SK-N-SH (cell line): ENCODE measurements around the gene NAPA. TPM values are rescaled to one million over a fixed set of nuclear protein-coding genes. Genes with fewer than 3 reads are reported as not detected.

Experiments
- CTCF ChIA-PET: fragments of 300-600, 350-600 bp; formaldehyde crosslinking; extraction: SDS; loops from one replicate; lab custom pipeline; 2021; lab: Yijun Ruan, JAX
- POLR2A ChIA-PET: fragments of 350-600 bp; sonication (Branson Sonifier 250); formaldehyde crosslinking; extraction: SDS; loops from one replicate; lab custom pipeline; 2020; ENCODE audit warnings: antibody characterized with exemption, inconsistent platforms; lab: Yijun Ruan, JAX
- DNase-seq: peaks from one replicate; pipeline ENCODE4 v3.0.0; 2012
- H2AFZ ChIP-seq: fragments of 200-600 bp; sonication (generic); 2 replicates; pipeline ENCODE4 v1.8.1; 2016; ENCODE audit warnings: antibody characterized with exemption, mild to moderate bottlenecking, low read depth
- H3F3A ChIP-seq: fragments of 200-600 bp; sonication (generic); replicated peaks from 2 replicates; pipeline ENCODE3; 2016; ENCODE audit warnings: antibody characterized with exemption, mild to moderate bottlenecking; ENCODE audit not compliant: insufficient read depth
- H3K27ac ChIP-seq, 2 experiments: fragments of 200-500 bp in 1 of 2; fragments of 200-600 bp in 1 of 2; sonication (Bioruptor generic) in 1 of 2; sonication (generic), shearing (Covaris generic) in 1 of 2; 2 replicates each; pipeline versions ENCODE4 v1.5.1 to v1.6.1; 2014 to 2016; ENCODE audit warnings: low read depth in 2 of 2, inconsistent platforms in 1 of 2, low read length in 1 of 2, mild to moderate bottlenecking in 1 of 2, mixed read lengths in 1 of 2
- H3K27me3 ChIP-seq: fragments of 200-600 bp; sonication (generic), shearing (Covaris generic); 2 replicates; pipeline ENCODE4 v1.6.1; 2016; ENCODE audit warnings: mixed run types; ENCODE audit not compliant: insufficient read depth
- H3K36me3 ChIP-seq, 2 experiments: fragments of 200-500 bp in 1 of 2; fragments of 200-600 bp in 1 of 2; sonication (Bioruptor generic) in 1 of 2; sonication (generic) in 1 of 2; replicated peaks in 1 of 2; 2 replicates each; pipeline versions ENCODE3 to v1.5.1; 2014 to 2016; ENCODE audit warnings: low read length in 1 of 2, mild to moderate bottlenecking in 1 of 2; ENCODE audit not compliant: insufficient read depth in 2 of 2, control insufficient read depth in 1 of 2
- H3K4me1 ChIP-seq, 2 experiments: fragments of 200-500 bp in 1 of 2; fragments of 200-600 bp in 1 of 2; sonication (Bioruptor generic) in 1 of 2; sonication (generic), shearing (Covaris generic) in 1 of 2; 2 replicates each; pipeline versions ENCODE4 v1.5.1 to v1.6.1; 2014 to 2016; ENCODE audit warnings: low read depth in 1 of 2, low read length in 1 of 2, mixed run types in 1 of 2; ENCODE audit not compliant: insufficient read depth in 2 of 2, control insufficient read depth in 1 of 2
- H3K4me2 ChIP-seq: fragments of 200-600 bp; sonication (generic), shearing (Covaris generic); 2 replicates; pipeline ENCODE4 v1.6.1; 2017; ENCODE audit warnings: mixed run types
- H3K4me3 ChIP-seq, 2 experiments: fragments of 200-500 bp in 1 of 2; fragments of 200-600 bp in 1 of 2; sonication (Bioruptor generic) in 1 of 2; sonication (generic), shearing (Covaris generic) in 1 of 2; 2 replicates each; pipeline versions ENCODE4 v1.5.1 to v1.8.1; 2014 to 2016; ENCODE audit warnings: low read depth in 2 of 2, inconsistent platforms in 1 of 2, low read length in 1 of 2, mild to moderate bottlenecking in 1 of 2, mixed read lengths in 1 of 2, moderate library complexity in 1 of 2
- H3K79me2 ChIP-seq: fragments of 200-600 bp; sonication (generic); 2 replicates; pipeline ENCODE4 v1.8.1; 2017; ENCODE audit warnings: mild to moderate bottlenecking; ENCODE audit not compliant: insufficient read depth
- H3K9ac ChIP-seq: fragments of 200-600 bp; sonication (generic); 2 replicates; pipeline ENCODE4 v1.6.1; 2017; ENCODE audit warnings: mixed run types
- H3K9me2 ChIP-seq: fragments of 200-600 bp; sonication (generic); 2 replicates; pipeline ENCODE4 v1.6.1; 2017; ENCODE audit warnings: mixed run types
- H3K9me3 ChIP-seq: fragments of 200-600 bp; sonication (generic); 2 replicates; pipeline ENCODE4 v1.6.1; 2017; ENCODE audit warnings: mixed run types, mild to moderate bottlenecking, moderate library complexity
- H4K20me1 ChIP-seq: fragments of 200-600 bp; sonication (generic); 2 replicates; pipeline ENCODE4 v1.6.1; 2017; ENCODE audit warnings: mild to moderate bottlenecking, mixed run types; ENCODE audit not compliant: insufficient read depth
- CHD2 ChIP-seq: fragments of 150-350 bp; IDR thresholded peaks from 2 replicates; pipeline ENCODE4 v1.6.1; 2018; ENCODE audit warnings: low read length; ENCODE audit not compliant: partially characterized antibody
- EP300 ChIP-seq, 2 experiments: IDR thresholded peaks; 2 replicates each; pipeline versions ENCODE4 v1.4.0 to v1.6.1; 2012; ENCODE audit warnings: borderline replicate concordance in 1 of 2, low read depth in 1 of 2, low read length in 1 of 2
- FOSL2 ChIP-seq: IDR thresholded peaks from 2 replicates; pipeline ENCODE4 v1.4.0; 2012; ENCODE audit warnings: low read depth, mild to moderate bottlenecking, moderate library complexity, borderline replicate concordance
- FOXJ3 ChIP-seq: sonication (generic); formaldehyde crosslinking; IDR thresholded peaks from 2 replicates; pipeline ENCODE4 v1.5.1; 2020; ENCODE audit warnings: mild to moderate bottlenecking, missing genetic modification reagents
- GABPA ChIP-seq: IDR thresholded peaks from 2 replicates; pipeline ENCODE4 v1.4.0; 2012; ENCODE audit warnings: low read depth, mild to moderate bottlenecking
- JUND ChIP-seq: IDR thresholded peaks from 2 replicates; pipeline ENCODE4 v1.4.0; 2012
- MEF2A ChIP-seq: IDR thresholded peaks from 2 replicates; pipeline ENCODE4 v1.4.0; 2012; ENCODE audit warnings: low read depth, borderline replicate concordance
- MXI1 ChIP-seq: IDR thresholded peaks from 2 replicates; pipeline ENCODE4 v1.6.1; 2012; ENCODE audit warnings: mild to moderate bottlenecking, low read depth, low read length, improper control_type of control experiment
- NFIC ChIP-seq: IDR thresholded peaks from 2 replicates; pipeline ENCODE4 v1.4.0; 2012; ENCODE audit warnings: borderline replicate concordance
- POLR2AphosphoS5 ChIP-seq: IDR thresholded peaks from 2 replicates; pipeline ENCODE4 v1.6.1; 2012; ENCODE audit warnings: low read depth, low read length
- RAD21 ChIP-seq: IDR thresholded peaks from 2 replicates; pipeline ENCODE4 v1.6.1; 2012; ENCODE audit warnings: mild to moderate bottlenecking, low read length
- RCOR1 ChIP-seq: fragments of 150-350 bp; IDR thresholded peaks from 2 replicates; pipeline ENCODE4 v1.6.1; 2017; ENCODE audit warnings: antibody characterized with exemption, low read length
- RFX5 ChIP-seq: IDR thresholded peaks from 2 replicates; pipeline ENCODE4 v1.6.1; 2012; ENCODE audit warnings: mild to moderate bottlenecking, improper control_type of control experiment, low read length
- RXRA ChIP-seq: IDR thresholded peaks from 2 replicates; pipeline ENCODE4 v1.4.0; 2012; ENCODE audit warnings: low read depth, mild to moderate bottlenecking, borderline replicate concordance
- SIN3A ChIP-seq: IDR thresholded peaks from 2 replicates; pipeline ENCODE4 v1.6.1; 2012; ENCODE audit warnings: low read depth, mild to moderate bottlenecking, low read length, moderate library complexity, borderline replicate concordance
- TCF12 ChIP-seq: IDR thresholded peaks from 2 replicates; pipeline ENCODE4 v1.4.0; 2012
- TEAD4 ChIP-seq: IDR thresholded peaks from 2 replicates; pipeline ENCODE4 v1.4.0; 2012; ENCODE audit warnings: mild to moderate bottlenecking, borderline replicate concordance; ENCODE audit not compliant: insufficient read depth
- YY1 ChIP-seq: IDR thresholded peaks from 2 replicates; pipeline ENCODE4 v1.4.0; 2012; ENCODE audit warnings: low read depth, mild to moderate bottlenecking
- WGBS: methylation state at CpG from one replicate; pipeline ENCODE4 v1.1.6; 2017; ENCODE audit warnings: low lambda C conversion rate; 5-methylcytosine and 5-hydroxymethylcytosine counted together
- polyA plus RNA-seq, 3 experiments: library from polyadenylated mRNA; depleted of rRNA; stranded (reverse); fragments of >200 nt; gene quantifications; 2 replicates each; pipeline ENCODE4 v1.2.3, GENCODE V29; 2012
- TF ChIP-seq, protein P1 (sequence below): fragments of 150-350 bp; IDR thresholded peaks from 2 replicates; pipeline ENCODE4 v1.6.1; 2016; ENCODE audit warnings: mild to moderate bottlenecking, low read depth, low read length
- TF ChIP-seq, protein P2 (sequence below): IDR thresholded peaks from 2 replicates; pipeline ENCODE4 v1.6.1; 2012; ENCODE audit warnings: mild to moderate bottlenecking, low read depth, low read length, moderate library complexity
- TF ChIP-seq, protein P3 (sequence below): IDR thresholded peaks from 2 replicates; pipeline ENCODE4 v1.4.0; 2012; ENCODE audit warnings: low read depth, borderline replicate concordance
- TF ChIP-seq, protein P4 (sequence below): IDR thresholded peaks from 2 replicates; pipeline ENCODE4 v1.4.0; 2012; ENCODE audit warnings: low read depth
- TF ChIP-seq, protein P5 (sequence below): IDR thresholded peaks from 2 replicates; pipeline ENCODE4 v1.4.0; 2012; ENCODE audit warnings: low read depth, borderline replicate concordance

Gene NAPA
- polyA plus RNA-seq, 1 of the 3 experiments (the other 2 are of a cell fraction), result 84.1 TPM

DNA sequence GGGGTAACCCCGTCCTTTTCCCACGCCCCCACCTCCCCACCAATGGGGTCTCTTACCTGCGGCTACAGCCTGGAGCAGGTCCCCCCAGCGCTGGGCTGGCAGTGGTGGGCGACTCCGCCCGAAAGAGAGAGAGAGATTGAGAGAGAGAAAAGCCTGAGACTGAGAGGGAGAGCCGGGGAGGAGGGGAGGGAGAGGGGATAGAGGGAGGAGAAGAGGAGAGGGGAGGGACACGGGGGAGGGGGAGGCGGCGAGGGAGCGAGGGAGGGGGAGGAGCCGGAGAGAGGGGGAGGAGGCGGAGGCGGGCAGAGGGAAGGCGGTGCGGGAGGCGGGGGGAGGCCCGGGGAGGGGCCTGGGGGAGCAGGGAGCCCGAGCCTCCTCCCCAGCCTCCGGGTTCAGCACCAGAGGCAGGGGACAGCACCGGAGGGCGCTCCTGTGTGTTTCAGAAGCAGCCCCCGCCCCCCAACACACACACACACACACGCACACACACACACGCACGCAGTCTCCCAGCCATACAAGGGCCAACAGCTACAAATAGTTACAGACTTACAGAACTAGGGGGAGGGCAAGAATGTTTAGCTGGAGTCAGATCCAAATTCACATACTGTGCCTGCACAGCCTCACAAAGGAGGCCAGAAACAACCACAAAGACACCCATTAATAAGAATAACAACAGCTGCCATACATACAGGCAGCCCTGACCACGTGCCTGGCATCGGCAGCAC lies 43.0 kb downstream of the NAPA start, which contains the start of gene SLC8A2:
TSS of gene SLC8A2 (minus strand) at position 161 of the 725 bp plus-strand sequence. CDS start 5,490 bp downstream, outside the sequence.
- Histone ChIP-seq H3K9me2 (no peaks in the 10 kb centered on the region), H4K20me1 (no peaks in the 10 kb centered on the region), H2AFZ (no peak within 1 kb of the TSS), H3K27ac (peak within 1 kb of the TSS in 1 of 2 experiments; percentile 48; a peak in 1 of 4 replicates), H3K9ac (no peak within 1 kb of the TSS), H3K36me3 (no peaks in the 10 kb centered on the region), H3F3A (peaks cover 3% of the 10 kb centered on the region), H3K4me3 (peak within 1 kb of the TSS; percentile 37 to 49; a peak in 3 of 4 replicates), H3K79me2 (no peaks in the 10 kb centered on the region), H3K9me3 (no peaks in the 10 kb centered on the region), H3K4me2 (peak within 1 kb of the TSS; percentile 68), H3K4me1 (peaks cover 0 to 18% of the 10 kb centered on the region in 2 experiments; a peak in 1 of 4 replicates), H3K27me3 (peaks cover 6% of the 10 kb centered on the region; the same call in 1 of the 2 replicates)
- TF ChIP-seq MXI1, result peak; percentile 19; the same call in 1 of the 2 replicates
- TF ChIP-seq YY1, result no peak
- no peak for TF ChIP-seq GABPA
- TF ChIP-seq, protein P1, sequence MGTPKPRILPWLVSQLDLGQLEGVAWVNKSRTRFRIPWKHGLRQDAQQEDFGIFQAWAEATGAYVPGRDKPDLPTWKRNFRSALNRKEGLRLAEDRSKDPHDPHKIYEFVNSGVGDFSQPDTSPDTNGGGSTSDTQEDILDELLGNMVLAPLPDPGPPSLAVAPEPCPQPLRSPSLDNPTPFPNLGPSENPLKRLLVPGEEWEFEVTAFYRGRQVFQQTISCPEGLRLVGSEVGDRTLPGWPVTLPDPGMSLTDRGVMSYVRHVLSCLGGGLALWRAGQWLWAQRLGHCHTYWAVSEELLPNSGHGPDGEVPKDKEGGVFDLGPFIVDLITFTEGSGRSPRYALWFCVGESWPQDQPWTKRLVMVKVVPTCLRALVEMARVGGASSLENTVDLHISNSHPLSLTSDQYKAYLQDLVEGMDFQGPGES, result no peak
- no peak for TF ChIP-seq RFX5
- no peak for TF ChIP-seq TEAD4
- TF ChIP-seq, protein P2, sequence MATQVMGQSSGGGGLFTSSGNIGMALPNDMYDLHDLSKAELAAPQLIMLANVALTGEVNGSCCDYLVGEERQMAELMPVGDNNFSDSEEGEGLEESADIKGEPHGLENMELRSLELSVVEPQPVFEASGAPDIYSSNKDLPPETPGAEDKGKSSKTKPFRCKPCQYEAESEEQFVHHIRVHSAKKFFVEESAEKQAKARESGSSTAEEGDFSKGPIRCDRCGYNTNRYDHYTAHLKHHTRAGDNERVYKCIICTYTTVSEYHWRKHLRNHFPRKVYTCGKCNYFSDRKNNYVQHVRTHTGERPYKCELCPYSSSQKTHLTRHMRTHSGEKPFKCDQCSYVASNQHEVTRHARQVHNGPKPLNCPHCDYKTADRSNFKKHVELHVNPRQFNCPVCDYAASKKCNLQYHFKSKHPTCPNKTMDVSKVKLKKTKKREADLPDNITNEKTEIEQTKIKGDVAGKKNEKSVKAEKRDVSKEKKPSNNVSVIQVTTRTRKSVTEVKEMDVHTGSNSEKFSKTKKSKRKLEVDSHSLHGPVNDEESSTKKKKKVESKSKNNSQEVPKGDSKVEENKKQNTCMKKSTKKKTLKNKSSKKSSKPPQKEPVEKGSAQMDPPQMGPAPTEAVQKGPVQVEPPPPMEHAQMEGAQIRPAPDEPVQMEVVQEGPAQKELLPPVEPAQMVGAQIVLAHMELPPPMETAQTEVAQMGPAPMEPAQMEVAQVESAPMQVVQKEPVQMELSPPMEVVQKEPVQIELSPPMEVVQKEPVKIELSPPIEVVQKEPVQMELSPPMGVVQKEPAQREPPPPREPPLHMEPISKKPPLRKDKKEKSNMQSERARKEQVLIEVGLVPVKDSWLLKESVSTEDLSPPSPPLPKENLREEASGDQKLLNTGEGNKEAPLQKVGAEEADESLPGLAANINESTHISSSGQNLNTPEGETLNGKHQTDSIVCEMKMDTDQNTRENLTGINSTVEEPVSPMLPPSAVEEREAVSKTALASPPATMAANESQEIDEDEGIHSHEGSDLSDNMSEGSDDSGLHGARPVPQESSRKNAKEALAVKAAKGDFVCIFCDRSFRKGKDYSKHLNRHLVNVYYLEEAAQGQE, result peak; percentile 98
- TF ChIP-seq FOSL2, result no peak
- TF ChIP-seq, protein P3, sequence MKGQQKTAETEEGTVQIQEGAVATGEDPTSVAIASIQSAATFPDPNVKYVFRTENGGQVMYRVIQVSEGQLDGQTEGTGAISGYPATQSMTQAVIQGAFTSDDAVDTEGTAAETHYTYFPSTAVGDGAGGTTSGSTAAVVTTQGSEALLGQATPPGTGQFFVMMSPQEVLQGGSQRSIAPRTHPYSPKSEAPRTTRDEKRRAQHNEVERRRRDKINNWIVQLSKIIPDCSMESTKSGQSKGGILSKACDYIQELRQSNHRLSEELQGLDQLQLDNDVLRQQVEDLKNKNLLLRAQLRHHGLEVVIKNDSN, result no peak
- TF ChIP-seq, protein P4, sequence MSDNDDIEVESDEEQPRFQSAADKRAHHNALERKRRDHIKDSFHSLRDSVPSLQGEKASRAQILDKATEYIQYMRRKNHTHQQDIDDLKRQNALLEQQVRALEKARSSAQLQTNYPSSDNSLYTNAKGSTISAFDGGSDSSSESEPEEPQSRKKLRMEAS, result no peak
- no peak for TF ChIP-seq NFIC
- no peak for TF ChIP-seq MEF2A
- TF ChIP-seq RXRA, result no peak
- TF ChIP-seq FOXJ3 (CRISPR knock-in tag), result no peak
- TF ChIP-seq RAD21, result no peak
- no peak for TF ChIP-seq JUND
- TF ChIP-seq, protein P5, sequence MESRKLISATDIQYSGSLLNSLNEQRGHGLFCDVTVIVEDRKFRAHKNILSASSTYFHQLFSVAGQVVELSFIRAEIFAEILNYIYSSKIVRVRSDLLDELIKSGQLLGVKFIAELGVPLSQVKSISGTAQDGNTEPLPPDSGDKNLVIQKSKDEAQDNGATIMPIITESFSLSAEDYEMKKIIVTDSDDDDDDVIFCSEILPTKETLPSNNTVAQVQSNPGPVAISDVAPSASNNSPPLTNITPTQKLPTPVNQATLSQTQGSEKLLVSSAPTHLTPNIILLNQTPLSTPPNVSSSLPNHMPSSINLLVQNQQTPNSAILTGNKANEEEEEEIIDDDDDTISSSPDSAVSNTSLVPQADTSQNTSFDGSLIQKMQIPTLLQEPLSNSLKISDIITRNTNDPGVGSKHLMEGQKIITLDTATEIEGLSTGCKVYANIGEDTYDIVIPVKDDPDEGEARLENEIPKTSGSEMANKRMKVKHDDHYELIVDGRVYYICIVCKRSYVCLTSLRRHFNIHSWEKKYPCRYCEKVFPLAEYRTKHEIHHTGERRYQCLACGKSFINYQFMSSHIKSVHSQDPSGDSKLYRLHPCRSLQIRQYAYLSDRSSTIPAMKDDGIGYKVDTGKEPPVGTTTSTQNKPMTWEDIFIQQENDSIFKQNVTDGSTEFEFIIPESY, result no peak
- TF ChIP-seq RCOR1, result no peak
- 0 out of 2 replicates have a peak, but pooled peaks have one; percentile 59 for TF ChIP-seq SIN3A
- no peak for TF ChIP-seq POLR2AphosphoS5
- no peak for TF ChIP-seq TCF12
- no peak for TF ChIP-seq EP300 (IDR thresholded peaks at IDR 0.05; ENCODE audit: borderline replicate concordance in 1 of 2, low read depth in 1 of 2, low read length in 1 of 2)
- no peak for TF ChIP-seq CHD2
- POLR2A ChIA-PET, result interaction anchor here (0.6 to 1.7 kb wide), 2 partner anchors 12 to 25 kb away, joined by 3 to 8 read pairs; partner anchors contain the start of gene KPTN
- CTCF ChIA-PET, result interaction anchor here (0.7 to 6.7 kb wide), 8 partner anchors 12 to 392 kb away, joined by 3 to 47 read pairs (median 4); partner anchors contain the start of gene KPTN
- WGBS, result 4% methylated on average over 20 of the region's 29 CpGs
- peak; percentile 99 for DNase-seq
